Activated CD4-positive, alpha-beta T cell treated with anti-CD3 and anti-CD28 coated beads, Interleukin-2, Interleukin-6, amounts not matched to agents 100 ng/mL and 50 ng/mL, durations not matched to agents 16 hours and 8 hours (primary cell): ENCODE data around the gene MIPEP.

Experiments
- DNase-seq: peaks from one replicate; pipeline ENCODE4 v3.0.0-alpha.2; 2020

The MIPEP gene

GRCh38 chr13:23805122-23805521, 84.1 kb downstream of the MIPEP start:
- DNase-seq, result no peak

GRCh38 chr13:23804166-23804565, 85.0 kb downstream of the MIPEP start:
- DNase-seq, result no peak

GRCh38 chr13:23801141-23801540, 88.1 kb downstream of the MIPEP start:
- DNase-seq, result no peak

GRCh38 chr13:23799945-23800344, 89.3 kb downstream of the MIPEP start:
- peak; percentile 48 for DNase-seq

GRCh38 chr13:23797276-23797903, 91.8 kb downstream of the MIPEP start:
- DNase-seq, result no peak

GRCh38 chr13:23796551-23796950, 92.6 kb downstream of the MIPEP start:
- DNase-seq, result no peak

GRCh38 chr13:23794267-23795161, 94.7 kb downstream of the MIPEP start:
- peak; percentile 77 for DNase-seq

- DNase-seq, result no peak
These were observed 95.5 kb downstream of the MIPEP start for GRCh38 chr13:23793711-23794110.

GRCh38 chr13:23792680-23793079, 96.5 kb downstream of the MIPEP start:
- no peak for DNase-seq

GRCh38 chr13:23790577-23791170, 98.5 kb downstream of the MIPEP start:
- no peak for DNase-seq

- DNase-seq, result no peak
These were observed 99.4 kb downstream of the MIPEP start for GRCh38 chr13:23789576-23790346.

GRCh38 chr13:23788459-23788858, 100.7 kb downstream of the MIPEP start:
- no peak for DNase-seq

GRCh38 chr13:23787464-23787863, 101.7 kb downstream of the MIPEP start:
- no peak for DNase-seq

- DNase-seq, result no peak
These were observed 102.6 kb downstream of the MIPEP start for GRCh38 chr13:23786607-23787006.

- no peak for DNase-seq
These were observed 110.3 kb downstream of the MIPEP start for GRCh38 chr13:23778879-23779278.

GRCh38 chr13:23778002-23778652, 111.1 kb downstream of the MIPEP start:
- DNase-seq, result no peak

- no peak for DNase-seq
These were observed 111.7 kb downstream of the MIPEP start for GRCh38 chr13:23777575-23777870.

- no peak for DNase-seq
These were observed 112.3 kb downstream of the MIPEP start for GRCh38 chr13:23776698-23777574.

- DNase-seq, result no peak
These were observed 116.5 kb downstream of the MIPEP start for GRCh38 chr13:23772717-23773116.

- no peak for DNase-seq
These were observed 117.2 kb downstream of the MIPEP start for GRCh38 chr13:23771956-23772355.

GRCh38 chr13:23771552-23771951, 117.6 kb downstream of the MIPEP start:
- no peak for DNase-seq

- no peak for DNase-seq
These were observed 118.2 kb downstream of the MIPEP start for GRCh38 chr13:23770973-23771372.
